ENCODE results near the gene OR4E1.
"Not testable (repeated sequence)": the region's sequence is repeated elsewhere in the genome, so short reads cannot be mapped to it uniquely, and the experiment has no call there.

- not testable (repeated sequence) for TF ChIP-seq YY1 (IDR thresholded peaks at IDR 0.05; ENCODE audit: insufficient read depth, insufficient read length); ZNF274 (IDR thresholded peaks at IDR 0.05; ENCODE audit: low read depth, low read length); SUZ12 (IDR thresholded peaks at IDR 0.05; ENCODE audit: extremely low read depth, insufficient read depth, insufficient read length)
Observed at GRCh38 chr14:21698538-21698937, 24.9 kb upstream of the OR4E1 start.

Data from NT2/D1 (cell line).